RWPE2 (cell line): ENCODE measurements around the gene C6orf47.

Source experiments
- ATAC-seq: fragments of 200-7000 bp; cut with Tn5 transposase; 3 replicates; pipeline ENCODE4 v1.9.1; 2021; ENCODE audit warnings: low read depth
- DNase-seq: peaks from one replicate; pipeline ENCODE4 v3.0.0-alpha.2; 2020; ENCODE audit warnings: low spot score
- H3K27ac ChIP-seq: fragments of 450-650 bp; 2 replicates; pipeline ENCODE4 v1.5.1; 2017; ENCODE audit warnings: mild to moderate bottlenecking; ENCODE audit not compliant: poor library complexity, severe bottlenecking
- H3K27me3 ChIP-seq: fragments of 250-450 bp; sonication (Bioruptor Pico); 2 replicates; pipeline ENCODE4 v1.5.1; 2021; ENCODE audit warnings: mild to moderate bottlenecking, moderate library complexity; ENCODE audit not compliant: insufficient read depth, poor library complexity, severe bottlenecking
- H3K36me3 ChIP-seq: fragments of 250-450 bp; sonication (Bioruptor Pico); 2 replicates; pipeline ENCODE4 v1.5.1; 2020; ENCODE audit warnings: low read depth, mild to moderate bottlenecking, moderate library complexity
- H3K4me1 ChIP-seq: fragments of 250-450 bp; sonication (Bioruptor Pico); 2 replicates; pipeline ENCODE4 v1.5.1; 2021; ENCODE audit warnings: mild to moderate bottlenecking, moderate library complexity; ENCODE audit not compliant: insufficient read depth, poor library complexity, severe bottlenecking
- H3K4me3 ChIP-seq: fragments of 250-450 bp; sonication (Bioruptor Pico); 2 replicates; pipeline ENCODE4 v1.5.1; 2021; ENCODE audit warnings: mild to moderate bottlenecking, moderate library complexity; ENCODE audit not compliant: severe bottlenecking
- H3K9me3 ChIP-seq: fragments of 250-450 bp; sonication (Bioruptor Pico); 2 replicates; pipeline ENCODE4 v1.5.1; 2021; ENCODE audit warnings: mild to moderate bottlenecking, moderate library complexity; ENCODE audit not compliant: severe bottlenecking
- TF ChIP-seq, protein P1 (sequence below): fragments of 450-650 bp; IDR thresholded peaks from one replicate; pipeline ENCODE4 v1.5.1; 2017; ENCODE audit warnings: mild to moderate bottlenecking, moderate library complexity; ENCODE audit not compliant: poor library complexity, severe bottlenecking

C6orf47 gene

DNA sequence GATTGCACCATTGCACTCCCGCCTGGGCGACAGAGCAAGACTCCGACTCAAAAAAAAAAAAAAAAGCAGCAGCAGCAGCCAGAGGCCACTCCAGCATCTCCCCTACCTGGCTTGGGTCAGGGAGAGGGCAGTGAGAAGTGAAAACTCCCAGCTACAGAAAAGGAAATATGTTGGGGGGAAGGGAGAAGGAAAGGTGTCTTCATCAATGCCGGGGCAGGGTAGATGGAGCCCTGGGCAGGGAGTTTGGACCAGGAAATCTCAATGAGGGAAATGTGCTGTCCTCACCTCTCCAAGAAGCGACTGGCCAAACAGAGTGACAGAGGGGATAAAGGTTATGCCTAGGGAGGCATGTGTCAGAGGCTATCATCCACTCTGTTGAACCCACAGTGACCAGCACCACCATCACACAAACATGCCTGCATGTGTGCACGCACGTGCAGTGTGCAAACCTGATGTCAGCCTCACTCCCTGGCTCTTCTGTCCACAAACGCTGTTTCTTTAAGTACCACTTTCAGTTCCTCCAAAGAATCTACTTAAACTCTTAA, 46.4 kb downstream of the C6orf47 start:
- no peaks in the 10 kb centered on the region for H3K27me3 ChIP-seq
- no peak overlapping the region for H3K27ac ChIP-seq
- H3K9me3 ChIP-seq, result no peaks in the 10 kb centered on the region
- ATAC-seq (no peak), DNase-seq (no peak)
- no peaks in the 10 kb centered on the region for H3K36me3 ChIP-seq
- no peaks in the 10 kb centered on the region for H3K4me1 ChIP-seq
- TF ChIP-seq, protein P1, sequence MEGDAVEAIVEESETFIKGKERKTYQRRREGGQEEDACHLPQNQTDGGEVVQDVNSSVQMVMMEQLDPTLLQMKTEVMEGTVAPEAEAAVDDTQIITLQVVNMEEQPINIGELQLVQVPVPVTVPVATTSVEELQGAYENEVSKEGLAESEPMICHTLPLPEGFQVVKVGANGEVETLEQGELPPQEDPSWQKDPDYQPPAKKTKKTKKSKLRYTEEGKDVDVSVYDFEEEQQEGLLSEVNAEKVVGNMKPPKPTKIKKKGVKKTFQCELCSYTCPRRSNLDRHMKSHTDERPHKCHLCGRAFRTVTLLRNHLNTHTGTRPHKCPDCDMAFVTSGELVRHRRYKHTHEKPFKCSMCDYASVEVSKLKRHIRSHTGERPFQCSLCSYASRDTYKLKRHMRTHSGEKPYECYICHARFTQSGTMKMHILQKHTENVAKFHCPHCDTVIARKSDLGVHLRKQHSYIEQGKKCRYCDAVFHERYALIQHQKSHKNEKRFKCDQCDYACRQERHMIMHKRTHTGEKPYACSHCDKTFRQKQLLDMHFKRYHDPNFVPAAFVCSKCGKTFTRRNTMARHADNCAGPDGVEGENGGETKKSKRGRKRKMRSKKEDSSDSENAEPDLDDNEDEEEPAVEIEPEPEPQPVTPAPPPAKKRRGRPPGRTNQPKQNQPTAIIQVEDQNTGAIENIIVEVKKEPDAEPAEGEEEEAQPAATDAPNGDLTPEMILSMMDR, result no peak
- H3K4me3 ChIP-seq, result no peak overlapping the region

DNA sequence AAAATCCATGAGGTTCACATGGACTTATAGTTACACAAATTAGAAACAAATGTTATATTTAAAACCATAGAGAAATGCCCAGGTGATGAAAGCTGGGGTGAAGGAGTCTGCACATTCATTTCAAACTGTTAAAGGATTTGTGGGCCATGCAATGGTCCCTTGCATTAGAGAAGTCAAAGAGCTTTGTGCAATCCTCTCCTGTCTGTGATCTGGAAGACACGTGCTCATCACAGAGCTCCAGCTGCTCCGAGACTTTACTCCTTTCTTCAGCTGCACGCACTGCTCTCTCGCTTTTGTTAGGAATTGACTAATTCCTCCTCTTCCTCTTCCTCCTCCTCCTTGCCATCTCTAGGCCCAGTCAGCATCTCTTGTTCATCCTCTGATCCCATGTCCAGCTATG, 49.6 kb downstream of the C6orf47 start:
- Histone ChIP-seq H3K4me1 (no peaks in the 10 kb centered on the region), H3K4me3 (no peak overlapping the region), H3K27ac (no peak overlapping the region), H3K36me3 (no peaks in the 10 kb centered on the region), H3K9me3 (no peaks in the 10 kb centered on the region), H3K27me3 (no peaks in the 10 kb centered on the region)
- DNase-seq (no peak), ATAC-seq (no peak)
- TF ChIP-seq, protein P1, result no peak

DNA sequence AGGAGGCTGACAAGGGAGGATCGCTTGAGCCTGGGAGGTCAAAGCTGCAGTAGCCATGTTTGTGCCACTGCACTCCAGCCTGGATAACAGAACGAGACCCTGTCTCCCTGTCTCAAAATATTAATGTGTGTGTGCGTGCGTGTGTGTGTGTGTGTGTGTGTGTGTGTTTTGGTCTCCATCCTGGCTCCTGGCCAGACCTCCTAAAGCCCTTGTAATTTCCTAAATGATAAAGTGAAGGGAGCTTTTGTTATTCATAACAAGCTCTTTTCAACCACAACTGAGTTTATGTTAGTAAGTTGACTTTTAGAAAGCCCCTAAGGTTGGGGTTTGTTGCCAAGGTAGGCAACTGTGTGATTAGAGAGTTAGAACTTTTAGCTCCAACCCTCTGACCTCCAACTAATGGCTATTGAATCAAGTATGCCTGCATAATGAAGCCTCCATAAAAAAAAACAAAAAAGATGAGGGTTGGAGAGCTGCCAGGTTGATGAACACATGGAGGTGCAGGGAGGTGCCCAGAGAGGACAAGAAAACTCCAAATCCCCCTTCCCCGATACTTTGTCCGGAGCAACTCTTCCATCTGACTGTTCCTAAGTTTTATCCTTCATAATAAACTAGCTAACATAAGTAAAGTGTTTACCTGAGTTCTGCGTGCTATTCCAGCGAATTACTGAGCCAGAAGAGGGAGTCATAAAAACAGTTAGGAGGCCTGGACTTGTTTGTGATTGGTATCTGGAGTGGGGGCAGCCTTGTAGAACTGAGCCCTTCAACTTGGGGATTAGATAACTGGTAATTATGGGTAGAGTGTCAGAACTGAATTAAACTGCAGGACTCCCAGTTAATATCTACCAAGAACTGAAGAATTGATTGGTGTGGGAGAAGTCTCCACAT, 50.8 kb downstream of the C6orf47 start:
- Histone ChIP-seq H3K27ac (no peak overlapping the region), H3K27me3 (no peaks in the 10 kb centered on the region), H3K4me3 (no peak overlapping the region), H3K4me1 (no peaks in the 10 kb centered on the region), H3K36me3 (no peaks in the 10 kb centered on the region), H3K9me3 (no peaks in the 10 kb centered on the region)
- TF ChIP-seq, protein P1, result no peak
- no peak for DNase-seq
- no peak for ATAC-seq
